GM12865 (cell line): ENCODE measurements around the gene HADH.

ENCODE experiments used
- DNase-seq: peaks from one replicate; pipeline ENCODE4 v3.0.0; 2010; ENCODE audit warnings: low read depth
- H3K4me3 ChIP-seq: 2 replicates; pipeline ENCODE4 v1.5.1; 2011; ENCODE audit warnings: mild to moderate bottlenecking, low read depth, low read length, control low read depth
- TF ChIP-seq, protein P1 (sequence below): IDR thresholded peaks from 2 replicates; pipeline ENCODE4 v1.5.1; 2011; ENCODE audit warnings: low read length, control low read depth, low read depth, inconsistent platforms; ENCODE audit not compliant: insufficient read depth; ENCODE audit errors: missing control alignments

Gene HADH

DNA sequence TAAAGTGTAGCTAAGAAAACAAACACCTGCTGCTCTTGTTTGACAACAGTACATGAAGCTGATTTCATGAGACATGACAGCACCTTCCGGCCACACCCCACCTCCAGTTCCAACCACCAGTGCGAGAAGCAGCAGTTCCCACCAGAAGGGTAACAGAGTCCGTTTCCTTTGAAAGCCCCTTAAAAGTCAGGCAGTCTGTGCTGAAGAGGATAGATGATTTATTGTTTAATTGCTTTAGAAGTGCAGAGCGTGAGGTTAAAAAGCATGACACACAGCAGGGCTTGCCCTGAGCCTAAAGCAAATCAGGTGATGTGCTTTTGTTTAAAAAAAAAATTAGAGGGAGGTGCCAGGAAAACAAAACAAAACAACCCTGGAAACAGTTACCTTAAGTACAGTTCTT lies 82.6 kb downstream of the HADH start:
- TF ChIP-seq, protein P1, sequence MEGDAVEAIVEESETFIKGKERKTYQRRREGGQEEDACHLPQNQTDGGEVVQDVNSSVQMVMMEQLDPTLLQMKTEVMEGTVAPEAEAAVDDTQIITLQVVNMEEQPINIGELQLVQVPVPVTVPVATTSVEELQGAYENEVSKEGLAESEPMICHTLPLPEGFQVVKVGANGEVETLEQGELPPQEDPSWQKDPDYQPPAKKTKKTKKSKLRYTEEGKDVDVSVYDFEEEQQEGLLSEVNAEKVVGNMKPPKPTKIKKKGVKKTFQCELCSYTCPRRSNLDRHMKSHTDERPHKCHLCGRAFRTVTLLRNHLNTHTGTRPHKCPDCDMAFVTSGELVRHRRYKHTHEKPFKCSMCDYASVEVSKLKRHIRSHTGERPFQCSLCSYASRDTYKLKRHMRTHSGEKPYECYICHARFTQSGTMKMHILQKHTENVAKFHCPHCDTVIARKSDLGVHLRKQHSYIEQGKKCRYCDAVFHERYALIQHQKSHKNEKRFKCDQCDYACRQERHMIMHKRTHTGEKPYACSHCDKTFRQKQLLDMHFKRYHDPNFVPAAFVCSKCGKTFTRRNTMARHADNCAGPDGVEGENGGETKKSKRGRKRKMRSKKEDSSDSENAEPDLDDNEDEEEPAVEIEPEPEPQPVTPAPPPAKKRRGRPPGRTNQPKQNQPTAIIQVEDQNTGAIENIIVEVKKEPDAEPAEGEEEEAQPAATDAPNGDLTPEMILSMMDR: no peak
- no peak overlapping the region for H3K4me3 ChIP-seq
- peak; percentile 87 for DNase-seq

DNA sequence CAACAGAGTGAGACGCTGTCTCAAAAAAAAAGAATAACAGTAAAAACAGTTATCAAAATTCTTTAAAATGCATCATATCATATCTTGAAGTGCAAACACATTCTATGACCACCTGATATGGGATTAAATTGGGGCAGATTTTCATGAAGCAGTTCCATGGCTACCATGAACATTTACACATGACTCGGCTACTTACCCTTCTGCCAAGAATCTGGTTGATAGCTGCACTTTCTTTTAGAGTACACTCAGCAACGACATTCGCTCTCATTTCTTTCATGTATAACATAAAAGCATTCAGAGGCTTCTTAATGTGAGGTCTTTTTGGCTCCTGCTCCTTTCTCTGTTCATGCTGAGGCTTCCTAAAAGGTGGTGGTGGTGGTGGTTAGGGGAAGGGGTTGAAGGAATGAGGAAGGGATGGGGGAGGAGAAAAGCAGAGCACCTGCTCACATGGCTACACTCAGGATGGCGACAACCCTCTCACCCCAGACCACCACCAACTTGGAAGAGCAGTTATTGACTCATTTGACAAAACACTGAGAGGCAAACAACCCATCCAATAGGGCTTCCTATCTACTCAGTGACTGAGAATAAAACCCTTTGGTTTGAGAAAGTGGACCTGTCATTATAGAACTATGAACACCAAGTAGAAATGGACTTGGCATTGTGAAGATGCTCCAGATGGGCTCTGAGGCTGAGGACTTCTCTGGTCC lies 88.5 kb downstream of the HADH start:
- TF ChIP-seq, protein P1: no peak
- no peak for DNase-seq
- H3K4me3 ChIP-seq: no peak overlapping the region

DNA sequence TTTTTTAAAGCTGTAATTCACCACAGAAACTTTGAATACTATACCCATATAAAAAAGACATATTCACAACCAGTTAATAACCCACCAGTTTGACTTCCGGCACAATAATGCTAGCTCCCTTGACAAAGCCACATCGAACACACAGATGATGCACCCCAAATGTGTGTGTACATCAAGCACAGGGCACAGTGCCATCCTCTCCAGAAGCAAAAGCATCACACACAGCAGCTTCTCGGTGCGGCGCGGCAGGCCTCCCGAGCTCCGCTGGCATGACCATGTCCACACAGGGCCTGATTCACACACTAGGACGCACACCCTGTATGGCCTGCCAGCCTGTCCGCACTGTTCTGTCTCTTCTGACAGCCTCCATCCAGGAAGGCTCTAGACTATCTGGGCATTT lies 91.1 kb downstream of the HADH start:
- H3K4me3 ChIP-seq: no peak overlapping the region
- TF ChIP-seq, protein P1: no peak
- no peak for DNase-seq

DNA sequence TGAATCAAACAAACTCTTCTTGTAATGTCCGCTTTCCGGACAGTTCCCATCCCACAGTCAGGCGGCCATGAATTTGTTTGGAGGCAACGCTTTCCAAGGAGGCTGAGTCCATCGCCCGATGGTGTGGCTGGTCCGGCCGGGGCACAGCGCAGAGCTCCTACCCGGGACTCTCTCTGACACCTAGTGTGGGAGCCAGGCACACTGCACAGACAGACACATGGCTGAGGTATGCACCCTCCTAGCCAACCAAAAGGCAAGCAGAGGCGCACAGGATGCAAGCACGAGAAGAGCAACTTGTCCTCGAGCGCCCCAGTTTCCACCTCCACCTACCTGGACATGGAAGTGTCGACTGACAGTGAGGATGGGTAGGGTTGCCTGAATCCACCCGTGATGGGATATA lies 91.6 kb downstream of the HADH start:
- TF ChIP-seq, protein P1: no peak
- DNase-seq: no peak
- H3K4me3 ChIP-seq: no peak overlapping the region
